Measurements from ENCODE around the gene ZNF555. TPM values are rescaled to one million over a fixed set of nuclear protein-coding genes. Genes with fewer than 3 reads are reported as not detected.

The ZNF555 gene
- polyA plus RNA-seq, 12 donors, result 8.0 to 21.9 (median 14.7) TPM; not detected in 1

DNA sequence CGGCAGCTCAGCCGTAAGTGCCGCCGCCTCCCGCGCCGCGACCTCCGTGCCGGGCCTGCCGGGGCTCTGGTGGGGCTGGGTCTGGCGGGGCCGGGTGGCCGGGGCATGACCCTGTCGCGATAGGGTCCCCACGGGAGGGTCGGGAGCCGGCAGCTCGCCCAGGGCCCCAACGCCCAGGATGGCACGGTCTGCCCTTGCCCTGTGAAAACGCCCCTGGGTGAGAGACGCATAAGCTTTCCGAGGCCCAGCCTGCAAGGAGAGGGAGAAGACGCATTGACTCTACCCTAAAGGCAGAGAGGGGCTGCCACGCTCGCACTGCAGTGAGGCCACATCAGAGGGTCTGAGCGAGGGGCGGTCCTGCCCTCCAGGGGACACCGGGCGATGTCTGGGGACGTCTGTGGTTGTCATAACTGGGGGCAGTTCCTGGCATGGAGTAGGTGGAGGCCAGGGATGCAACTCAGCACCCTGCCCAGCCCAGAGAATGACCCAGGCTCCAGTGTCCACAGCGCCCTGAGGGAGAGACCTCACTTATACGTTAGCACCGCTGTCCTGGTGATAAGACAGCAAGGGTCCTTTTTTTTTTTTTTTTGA is 21.1 kb upstream of the ZNF555 start:
- DNase-seq, result no peak

DNA sequence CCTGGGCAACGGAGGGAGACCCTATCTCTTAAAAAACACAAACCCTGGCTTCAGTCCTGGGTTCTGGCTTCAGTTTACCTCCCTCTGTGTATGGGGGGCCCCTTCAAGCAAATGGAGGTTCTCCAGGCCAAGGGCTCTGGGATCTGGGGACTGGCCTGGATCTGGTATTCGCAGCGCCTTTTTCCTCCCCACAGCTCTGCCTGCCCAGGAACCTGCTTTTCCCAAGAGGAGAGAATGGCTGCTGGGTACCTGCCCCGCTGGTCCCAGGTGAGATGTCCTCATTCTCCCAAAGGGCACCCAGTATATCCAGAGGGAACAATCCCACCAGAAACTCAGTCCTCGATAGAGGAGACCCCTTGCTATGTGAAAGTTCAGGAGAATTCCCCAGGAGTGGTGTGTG is 18.4 kb upstream of the ZNF555 start:
- no peak for DNase-seq

DNA sequence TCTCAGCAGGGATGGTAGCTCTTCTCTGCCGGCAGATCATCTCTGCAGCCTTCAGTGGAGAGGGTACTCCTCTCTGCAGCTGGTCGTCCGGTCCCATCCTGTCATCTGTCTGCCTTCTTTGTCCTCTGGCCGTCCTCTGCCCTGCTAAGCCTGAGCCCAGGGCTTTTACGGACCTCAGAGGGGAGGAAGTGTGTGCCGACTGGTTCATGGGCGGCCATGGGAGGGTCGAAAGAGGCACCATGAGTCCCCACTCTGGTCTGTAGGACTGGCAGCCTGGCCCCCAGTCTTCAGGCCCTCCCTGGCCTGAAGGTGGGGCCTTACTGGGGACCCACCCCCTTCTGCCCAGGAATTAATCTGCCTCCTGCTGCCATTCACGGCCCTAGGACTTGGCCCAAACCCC is 17.6 kb upstream of the ZNF555 start:
- no peak for DNase-seq

DNA sequence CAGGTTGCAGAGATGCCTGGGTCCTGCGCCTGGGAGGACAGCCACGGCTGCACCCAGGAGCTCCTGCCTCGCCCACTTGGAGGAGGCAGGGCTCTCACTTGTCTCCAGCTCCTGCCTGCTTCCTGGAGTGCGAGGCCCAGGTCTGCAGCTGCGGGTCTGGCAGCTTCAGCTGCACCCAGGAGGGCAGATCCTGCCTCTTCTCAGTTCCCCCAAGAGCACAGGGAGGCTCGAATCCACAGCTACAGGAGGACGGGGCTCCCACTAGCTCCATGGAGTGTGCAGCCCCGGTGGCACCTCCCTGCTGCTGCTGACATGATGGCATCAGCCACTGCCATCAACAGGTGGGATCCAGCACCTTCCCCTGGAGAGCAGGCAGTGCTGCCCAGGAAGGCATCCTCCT is 17.1 kb upstream of the ZNF555 start:
- DNase-seq, result no peak

DNA sequence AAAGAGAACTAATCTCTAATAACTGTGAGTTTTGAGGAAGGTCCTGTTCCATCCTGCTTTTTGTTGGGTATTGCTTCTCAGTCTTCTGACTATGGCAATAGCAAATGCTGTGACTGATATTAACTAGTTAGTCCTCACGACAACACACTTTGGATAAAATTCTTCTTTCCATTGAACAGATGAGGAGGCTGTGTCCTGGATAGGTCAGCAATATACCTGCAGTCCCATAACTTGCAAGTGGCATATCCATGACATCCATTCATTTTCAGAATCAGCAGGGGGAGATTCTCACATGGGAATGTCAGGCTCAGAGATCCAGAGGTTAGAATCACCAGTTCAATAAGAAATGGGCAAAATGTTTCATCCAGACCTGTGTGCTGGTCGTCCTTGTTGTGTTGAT is 14.3 kb upstream of the ZNF555 start:
- DNase-seq, result no peak

DNA sequence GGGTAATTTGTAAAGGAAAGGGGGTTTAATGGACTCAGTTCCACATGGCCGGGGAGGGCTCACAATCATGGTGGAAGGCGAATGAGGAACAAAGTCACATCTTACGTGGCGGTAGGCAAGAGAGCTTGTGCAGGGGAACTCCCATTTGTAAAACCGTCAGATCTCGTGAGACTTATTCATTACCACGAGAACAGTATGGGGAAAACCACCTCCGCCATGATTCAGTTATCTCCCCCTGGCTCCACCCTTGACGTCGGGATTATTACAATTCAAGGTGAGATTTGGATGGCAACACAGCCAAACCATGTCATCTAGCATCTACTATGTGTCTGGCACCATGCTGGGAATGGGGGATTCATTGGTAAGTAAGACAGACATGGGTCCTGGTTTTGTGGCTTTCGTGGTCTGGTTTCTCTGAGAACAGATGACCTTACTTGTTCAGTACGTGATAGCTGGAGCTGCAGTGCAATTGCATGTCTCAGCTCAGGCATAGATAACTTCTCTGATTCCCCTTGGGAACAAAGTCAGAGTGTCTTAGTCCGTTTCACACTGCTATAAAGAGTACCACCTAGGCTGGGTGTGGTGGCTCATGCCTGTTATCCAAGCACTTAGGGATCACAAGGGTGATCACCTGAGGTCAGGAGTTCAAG is 13.3 kb upstream of the ZNF555 start:
- DNase-seq, result no peak

DNA sequence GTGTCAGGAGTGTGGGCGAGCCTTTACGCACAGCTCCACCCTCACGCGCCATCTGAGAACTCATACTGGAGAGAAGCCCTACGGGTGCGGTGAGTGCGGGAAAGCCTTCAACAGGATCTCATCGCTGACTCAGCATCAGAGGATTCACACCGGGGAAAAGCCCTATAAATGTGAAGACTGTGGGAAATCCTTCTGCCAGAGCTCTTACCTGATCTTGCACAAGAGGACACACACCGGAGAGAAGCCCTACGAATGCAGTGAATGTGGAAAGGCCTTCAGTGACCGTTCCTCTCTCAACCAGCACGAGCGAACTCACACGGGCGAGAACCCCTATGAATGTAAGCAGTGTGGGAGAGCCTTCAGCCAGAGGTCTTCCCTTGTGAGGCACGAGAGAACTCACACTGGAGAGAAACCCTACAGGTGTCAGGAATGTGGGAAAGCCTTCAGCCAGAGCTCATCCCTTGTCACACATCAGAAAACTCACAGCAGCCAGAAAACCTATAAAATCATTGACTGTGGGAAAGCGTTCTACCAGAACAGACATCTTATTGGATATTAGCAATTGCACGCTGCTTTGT is 6.9 kb upstream of the ZNF555 start:
- DNase-seq, result no peak

DNA sequence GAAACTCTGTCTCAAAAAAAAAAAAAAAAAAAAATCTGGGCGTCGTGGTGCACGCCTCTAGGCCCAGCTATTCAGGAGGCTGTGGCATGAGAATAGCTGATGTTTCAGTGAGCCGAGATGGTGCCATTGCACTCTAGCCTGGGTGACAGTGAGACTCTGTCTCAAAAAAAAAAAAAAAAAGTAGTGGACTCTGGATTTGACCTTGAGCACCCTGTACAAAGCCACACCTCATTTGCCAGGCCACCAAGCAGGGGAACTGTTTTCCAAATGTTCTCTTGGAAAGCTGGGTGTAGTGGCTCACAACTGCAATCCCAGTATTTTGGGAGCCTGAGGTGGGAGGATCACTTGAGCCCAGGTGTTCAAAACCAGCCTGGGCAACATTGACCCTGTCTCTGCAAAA is 3.8 kb upstream of the ZNF555 start:
- DNase-seq, result no peak

DNA sequence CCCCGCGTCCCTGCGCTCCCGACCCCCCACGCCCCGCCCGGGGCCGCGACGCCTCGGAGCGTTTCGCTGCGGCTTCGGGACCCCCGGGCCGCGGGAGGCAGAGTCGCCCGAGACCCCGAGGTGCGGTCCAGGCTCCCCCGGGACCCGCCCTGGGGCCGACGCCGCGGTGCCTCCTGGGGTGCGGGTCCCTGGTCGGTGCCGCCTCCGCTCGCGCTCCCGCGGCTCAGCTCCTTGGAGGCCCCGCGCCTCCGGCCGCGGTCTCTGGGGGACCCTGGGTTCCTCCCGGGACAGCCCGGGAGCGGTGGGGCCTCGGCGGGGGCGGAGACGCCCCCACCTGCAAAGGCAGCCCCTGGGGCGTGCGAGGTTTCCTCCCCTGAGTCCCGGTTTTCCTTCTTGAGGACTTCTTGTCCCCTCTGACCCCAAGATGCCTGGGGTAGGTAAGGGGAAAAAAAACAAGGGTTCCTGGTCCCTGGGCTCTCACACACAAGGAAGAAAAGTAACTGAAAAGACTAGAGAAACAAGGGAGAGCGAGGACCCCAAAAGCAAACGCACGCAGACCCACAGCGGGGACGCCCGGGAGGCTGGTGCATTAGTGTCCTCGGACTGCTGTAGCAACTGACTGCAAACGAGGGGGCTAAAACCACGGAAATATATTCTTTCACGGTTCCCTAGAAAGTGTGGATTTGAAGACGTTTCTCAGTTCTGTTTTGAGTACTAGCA is 740 bp downstream of the ZNF555 start:
- no peak for DNase-seq

DNA sequence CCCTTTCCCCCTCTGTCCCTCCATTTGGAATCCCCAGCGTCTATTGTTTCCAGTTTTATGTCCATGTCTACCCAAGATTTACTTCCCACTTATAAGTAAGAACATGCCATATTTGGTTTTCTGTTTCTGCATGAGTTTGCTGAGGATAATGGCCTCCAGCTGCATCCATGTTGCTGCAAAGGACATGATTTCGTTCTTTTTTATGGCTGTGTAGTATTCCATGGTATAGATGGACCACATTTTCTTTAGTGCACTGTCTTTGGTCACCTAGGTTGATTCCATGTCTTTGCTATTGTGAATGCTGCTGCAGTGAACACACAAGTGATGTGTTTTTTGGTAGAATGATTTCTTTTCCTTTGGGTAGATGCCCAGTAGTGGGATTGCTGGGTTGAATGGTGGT is 3.8 kb downstream of the ZNF555 start:
- DNase-seq, result no peak

DNA sequence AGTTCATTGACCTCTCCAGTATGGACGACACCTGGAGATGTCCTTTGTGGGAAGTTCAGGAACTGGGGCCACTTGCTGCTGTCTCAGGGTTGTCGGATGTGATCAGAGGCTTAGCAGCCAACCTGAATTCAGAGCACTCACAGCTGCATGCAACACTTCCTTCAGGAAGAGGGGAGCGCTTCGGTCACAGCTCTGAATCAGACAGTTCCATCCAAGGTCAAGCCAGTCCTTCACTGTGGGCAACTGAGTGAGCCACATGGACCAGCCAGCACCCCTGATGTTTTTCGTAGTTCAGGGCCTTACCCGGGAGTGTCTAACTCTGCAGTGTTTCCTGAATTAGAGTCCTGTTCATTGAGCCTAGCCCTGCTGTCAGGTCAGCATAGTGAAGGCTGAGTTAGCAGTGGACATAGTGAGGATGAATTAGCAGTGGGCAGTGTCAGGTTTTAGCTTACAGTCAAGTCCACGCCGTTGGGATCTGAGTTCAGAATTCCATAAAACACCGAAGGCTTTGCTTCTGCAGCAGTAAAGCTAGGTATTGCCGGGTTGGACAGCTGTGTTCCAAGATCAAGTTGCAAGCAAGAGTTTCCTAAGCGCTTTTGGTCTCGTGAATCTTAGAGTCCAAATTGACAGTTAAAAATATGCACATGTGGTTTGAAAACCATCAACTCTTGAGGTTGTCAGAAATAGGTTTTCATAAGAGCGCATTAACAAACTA is 5.1 kb downstream of the ZNF555 start:
- DNase-seq, result no peak

DNA sequence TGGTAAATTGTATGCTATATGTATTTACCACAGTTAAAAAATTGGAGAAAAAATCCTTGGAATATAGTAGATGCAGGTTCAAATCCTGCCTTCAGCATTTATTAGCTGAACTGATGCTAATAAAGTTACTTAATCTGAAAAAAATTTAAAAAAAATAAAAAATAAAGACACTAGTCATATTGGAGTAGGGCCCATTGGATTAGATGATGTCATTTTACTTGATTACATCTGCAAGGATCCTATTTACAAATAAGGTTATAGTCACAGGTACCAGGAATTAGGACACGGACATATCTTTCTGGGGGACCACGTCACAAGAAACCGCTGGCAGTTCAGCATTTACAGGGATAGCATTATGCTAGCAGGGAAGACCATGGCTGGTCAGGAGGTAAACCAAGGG is 6.2 kb downstream of the ZNF555 start:
- DNase-seq, result no peak

DNA sequence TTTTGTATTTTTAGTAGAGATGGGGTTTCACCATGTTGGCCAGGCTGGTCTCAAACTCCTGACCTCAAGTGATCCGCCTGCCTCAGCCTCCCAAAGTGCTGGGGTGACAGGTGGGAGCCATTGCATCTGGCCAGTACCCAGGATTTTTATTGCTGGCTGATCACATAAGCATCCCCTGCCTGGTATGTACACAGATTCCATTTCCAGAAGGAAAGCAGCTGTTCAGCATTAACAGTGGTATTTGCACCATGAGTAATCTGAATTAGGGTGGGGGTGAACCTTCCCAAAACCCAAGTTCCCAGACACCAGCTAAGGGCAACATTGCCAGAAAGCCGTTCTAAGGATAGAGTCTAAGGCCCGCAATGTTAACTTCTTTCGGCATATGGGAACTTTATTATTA is 7.3 kb downstream of the ZNF555 start:
- DNase-seq, result peak; percentile 49

DNA sequence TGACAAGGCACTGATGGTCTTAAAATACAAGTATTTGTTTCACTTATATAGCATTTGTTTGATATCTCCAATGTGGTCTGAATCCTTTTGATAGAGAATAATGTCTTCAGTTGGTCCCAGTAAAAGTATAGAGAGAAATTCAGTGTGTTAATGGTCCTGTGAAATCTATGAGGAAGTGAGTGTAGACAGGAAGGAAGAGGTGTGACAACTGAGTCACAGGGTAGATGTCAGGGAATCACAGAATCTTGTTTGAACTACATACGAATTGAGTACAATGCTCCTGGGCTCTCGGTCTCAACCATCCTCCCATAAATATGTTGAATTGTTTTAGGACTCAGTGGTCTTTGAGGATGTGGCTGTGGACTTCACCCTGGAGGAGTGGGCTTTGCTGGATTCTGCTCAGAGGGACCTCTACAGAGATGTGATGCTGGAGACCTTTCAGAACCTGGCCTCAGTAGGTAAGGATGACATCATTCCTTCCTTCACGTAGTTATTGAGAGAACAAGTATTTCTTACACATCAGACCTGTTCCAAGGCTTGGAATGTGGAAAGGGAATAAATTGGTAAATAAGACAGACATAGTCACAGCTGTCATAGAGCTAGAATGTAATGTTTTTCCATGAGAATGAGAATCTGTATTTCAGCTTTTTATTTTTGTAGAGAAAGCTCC is 9.1 kb downstream of the ZNF555 start:
- no peak for DNase-seq

DNA sequence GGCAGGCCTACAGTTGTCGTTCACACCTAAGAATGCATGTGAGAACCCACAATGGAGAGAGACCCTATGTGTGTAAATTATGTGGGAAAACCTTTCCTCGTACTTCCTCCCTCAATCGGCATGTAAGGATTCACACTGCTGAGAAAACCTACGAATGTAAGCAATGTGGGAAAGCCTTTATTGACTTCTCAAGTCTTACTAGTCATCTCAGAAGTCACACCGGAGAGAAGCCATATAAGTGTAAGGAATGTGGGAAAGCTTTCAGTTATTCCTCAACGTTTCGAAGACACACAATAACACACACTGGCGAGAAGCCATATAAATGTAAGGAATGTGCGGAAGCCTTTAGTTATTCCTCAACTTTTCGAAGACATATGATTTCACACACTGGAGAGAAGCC is 11.3 kb downstream of the ZNF555 start:
- DNase-seq, result no peak

DNA sequence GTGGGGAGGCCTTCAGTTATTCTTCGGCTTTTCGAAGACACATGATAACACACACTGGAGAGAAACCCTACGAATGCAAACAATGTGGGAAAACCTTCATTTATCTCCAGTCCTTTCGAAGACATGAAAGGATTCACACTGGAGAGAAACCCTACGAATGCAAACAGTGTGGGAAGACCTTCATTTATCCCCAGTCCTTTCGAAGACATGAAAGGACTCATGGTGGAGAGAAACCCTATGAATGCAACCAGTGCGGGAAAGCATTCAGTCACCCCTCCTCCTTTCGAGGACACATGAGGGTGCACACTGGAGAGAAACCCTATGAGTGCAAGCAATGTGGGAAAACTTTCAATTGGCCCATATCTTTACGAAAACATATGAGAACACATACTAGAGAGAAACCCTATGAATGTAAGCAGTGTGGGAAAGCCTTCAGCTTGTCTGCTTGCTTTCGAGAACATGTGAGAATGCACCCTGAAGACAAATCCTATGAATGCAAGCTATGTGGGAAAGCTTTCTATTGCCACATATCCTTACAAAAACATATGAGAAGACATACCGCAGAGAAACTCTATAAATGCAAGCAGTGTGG is 11.8 kb downstream of the ZNF555 start:
- no peak for DNase-seq

DNA sequence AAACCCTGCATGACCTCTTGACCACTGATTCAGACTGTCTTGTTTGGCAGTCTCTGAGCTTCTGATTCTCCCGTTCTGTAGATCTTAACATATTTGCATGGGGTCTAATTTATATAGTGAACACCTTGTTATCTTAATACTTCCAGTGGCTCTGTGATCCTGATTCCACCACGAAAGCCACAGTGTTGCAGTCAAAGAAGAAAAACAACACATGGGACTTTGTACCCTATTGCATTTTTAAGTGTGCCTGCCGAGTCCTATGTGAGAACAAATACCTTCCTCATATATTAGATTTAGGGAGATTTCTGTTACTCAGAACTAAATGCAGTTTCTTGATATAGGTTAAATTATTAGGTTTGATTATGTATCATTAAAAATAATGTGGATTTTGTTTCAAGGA is 13.6 kb downstream of the ZNF555 start:
- DNase-seq, result no peak

DNA sequence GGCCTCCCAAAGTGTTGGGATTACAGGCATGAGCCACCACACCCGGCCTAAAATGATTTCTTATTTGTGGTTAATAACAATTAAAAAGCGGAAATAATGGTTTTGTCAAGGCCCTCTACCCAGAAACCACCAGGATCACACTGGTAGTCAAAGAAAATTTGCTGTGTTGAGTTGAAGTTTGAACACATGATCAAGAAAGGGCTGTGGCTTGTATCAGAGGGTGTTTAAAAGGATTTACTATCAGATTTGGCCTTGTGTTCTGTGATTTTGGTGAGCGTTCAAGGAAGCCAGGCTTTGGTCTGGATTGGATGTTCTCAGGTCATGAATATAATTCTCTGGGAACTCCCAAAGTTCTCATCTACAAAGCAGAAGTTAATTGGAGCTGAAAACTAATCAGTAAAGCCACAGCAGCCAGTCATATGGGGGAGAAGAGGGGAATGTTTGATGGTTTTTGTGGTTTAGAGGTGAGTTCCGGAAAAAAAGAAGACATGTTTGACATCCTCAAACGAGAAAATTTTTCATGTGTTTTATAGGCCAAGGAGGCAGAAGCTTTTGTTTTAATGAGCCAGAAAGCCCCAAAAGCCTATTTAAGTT is 15.3 kb downstream of the ZNF555 start:
- no peak for DNase-seq

DNA sequence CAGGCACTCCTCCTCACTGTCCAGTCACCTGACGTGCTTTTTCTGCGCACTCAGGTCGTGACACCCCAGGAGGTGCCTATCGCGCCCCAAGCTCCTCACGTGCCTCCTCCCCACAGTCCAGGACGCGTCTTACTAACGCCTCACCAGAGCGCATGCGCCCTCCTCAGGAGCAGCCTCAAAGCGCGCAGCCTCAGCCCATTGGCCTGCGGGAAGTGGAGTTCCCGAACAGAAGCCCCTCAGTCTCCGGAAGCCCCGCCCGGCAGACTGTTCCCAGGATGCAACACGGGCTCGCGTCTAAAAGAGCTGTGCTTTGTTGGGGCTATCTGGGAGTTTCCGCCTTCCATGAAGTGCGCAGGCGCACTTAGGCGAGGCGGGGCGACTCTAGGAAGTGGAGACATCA is 17.6 kb downstream of the ZNF555 start:
- no peak for DNase-seq

DNA sequence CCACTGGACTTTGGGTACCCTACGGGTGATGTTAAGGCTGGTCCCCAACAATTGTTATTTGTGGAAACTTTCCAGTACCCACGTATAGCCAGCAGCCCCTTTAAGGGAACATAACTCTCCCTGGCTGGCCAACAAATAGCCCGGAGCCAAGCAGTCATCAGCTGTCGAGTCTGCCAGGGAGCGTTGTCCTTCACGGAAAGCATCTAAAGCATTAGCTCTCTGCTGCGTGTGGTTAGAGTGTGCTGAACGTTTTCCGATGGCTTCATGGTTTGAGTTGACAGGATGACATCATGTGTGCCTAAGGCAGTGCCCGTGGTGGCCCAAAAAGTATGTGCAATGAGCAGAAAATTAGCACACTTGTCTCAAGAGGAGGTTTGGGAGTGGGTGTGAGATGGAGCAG is 22.5 kb downstream of the ZNF555 start:
- peak; percentile 12 for DNase-seq

Measured in muscle of arm (tissue), 12 donors.